H1 (cell line): ENCODE results near the gene SEMA3D. TPM values are rescaled to one million over a fixed set of nuclear protein-coding genes. Genes with fewer than 3 reads are reported as not detected.

Source experiments
- CTCF ChIA-PET: fragments of 300-600 bp; sonication (Branson Sonifier 250); formaldehyde crosslinking; loops from one replicate; lab custom pipeline; 2021; ENCODE audit not compliant: partially characterized antibody; lab: Charles Lee
- POLR2A ChIA-PET: fragments of 300-600 bp; sonication (Branson Sonifier 250); formaldehyde crosslinking; loops from one replicate; lab custom pipeline; 2021; ENCODE audit warnings: inconsistent platforms; ENCODE audit not compliant: partially characterized antibody; lab: Charles Lee
- DNase-seq, 2 experiments: peaks; one replicate each; pipeline versions ENCODE4 v3.0.0 to v3.0.0-alpha.2; 2010 to 2022; ENCODE audit warnings: low spot score in 2 of 2, low read depth in 1 of 2, mixed read lengths in 1 of 2
- FAIRE-seq: peaks from 2 replicates; lab custom pipeline; 2011; peaks lifted over from hg19 to GRCh38; lab: Jason Lieb, UNC
- H2AFZ ChIP-seq: 2 replicates; pipeline ENCODE4 v1.8.1; 2012; ENCODE audit warnings: low read length, inconsistent platforms
- H2AK5ac ChIP-seq: 2 replicates; pipeline ENCODE4 v1.6.1; 2013; ENCODE audit warnings: low read depth, low read length
- H2BK120ac ChIP-seq: replicated peaks from 2 replicates; pipeline ENCODE3; 2013; ENCODE audit warnings: low read depth, low read length, inconsistent platforms
- H2BK12ac ChIP-seq: 2 replicates; pipeline ENCODE4 v1.6.1; 2013; ENCODE audit warnings: low read depth, low read length
- H2BK15ac ChIP-seq: 2 replicates; pipeline ENCODE4 v1.6.1; 2013; ENCODE audit warnings: low read length
- H2BK20ac ChIP-seq: 2 replicates; pipeline ENCODE4 v1.6.1; 2013; ENCODE audit warnings: low read length
- H2BK5ac ChIP-seq: 2 replicates; pipeline ENCODE4 v1.6.1; 2013; ENCODE audit warnings: low read depth, low read length
- H3K14ac ChIP-seq: 2 replicates; pipeline ENCODE4 v1.6.1; 2013; ENCODE audit warnings: inconsistent platforms; ENCODE audit not compliant: insufficient read length
- H3K18ac ChIP-seq: 2 replicates; pipeline ENCODE4 v1.6.1; 2013; ENCODE audit warnings: low read length; ENCODE audit errors: extremely low read depth
- H3K23ac ChIP-seq: 2 replicates; pipeline ENCODE4 v1.6.1; 2013; ENCODE audit warnings: inconsistent platforms; ENCODE audit not compliant: insufficient read length
- H3K23me2 ChIP-seq: 2 replicates; pipeline ENCODE4 v1.6.1; 2013; ENCODE audit warnings: low read depth, low read length
- H3K27ac ChIP-seq: 2 replicates; pipeline ENCODE4 v1.6.1; 2011; ENCODE audit warnings: low read depth, low read length, inconsistent platforms
- H3K27me3 ChIP-seq, 4 experiments: replicated peaks in 1 of 4; 1 replicate in 1 of 4; 2 replicates in 3 of 4; pipeline versions ENCODE4 v1.6.1 to v1.8.1; 2011 to 2013; ENCODE audit warnings: low read length in 3 of 4, mild to moderate bottlenecking in 3 of 4, inconsistent platforms in 2 of 4, mixed read lengths in 2 of 4, moderate library complexity in 1 of 4; ENCODE audit not compliant: control insufficient read depth in 3 of 4, insufficient read depth in 3 of 4; ENCODE audit errors: extremely low read depth in 1 of 4
- H3K36me3 ChIP-seq, 4 experiments: 2 replicates each; pipeline versions ENCODE4 v1.6.1 to v1.8.1; 2011 to 2013; ENCODE audit warnings: mild to moderate bottlenecking in 4 of 4, low read length in 3 of 4, moderate library complexity in 2 of 4, control low read depth in 1 of 4, inconsistent platforms in 1 of 4; ENCODE audit not compliant: insufficient read depth in 4 of 4, control insufficient read depth in 2 of 4
- H3K4ac ChIP-seq: replicated peaks from 2 replicates; pipeline ENCODE3; 2013; ENCODE audit warnings: low read length, low read depth, mixed read lengths, inconsistent platforms; ENCODE audit not compliant: insufficient read length
- H3K4me1 ChIP-seq, 4 experiments: replicated peaks in 1 of 4; 1 replicate in 1 of 4; 2 replicates in 3 of 4; pipeline versions ENCODE4 v1.6.1 to v1.8.1; 2011 to 2013; ENCODE audit warnings: low read length in 3 of 4, inconsistent platforms in 2 of 4, mixed read lengths in 1 of 4; ENCODE audit not compliant: insufficient read depth in 4 of 4, control insufficient read depth in 3 of 4
- H3K4me2 ChIP-seq, 2 experiments: 2 replicates each; pipeline versions ENCODE4 v1.6.1 to v1.8.1; 2011 to 2013; ENCODE audit warnings: low read depth in 2 of 2, low read length in 2 of 2, control low read depth in 1 of 2, inconsistent platforms in 1 of 2, mild to moderate bottlenecking in 1 of 2; ENCODE audit not compliant: insufficient read depth in 1 of 2
- H3K4me3 ChIP-seq, 4 experiments: fragments of 200-600, 300-600 bp in 1 of 4; sonication (generic), shearing (Covaris generic), sonication (Bioruptor Twin) in 1 of 4; 2 replicates each; pipeline versions ENCODE4 v1.5.1 to v1.8.1; 2011 to 2016; ENCODE audit warnings: low read length in 4 of 4, low read depth in 3 of 4, control low read depth in 2 of 4, inconsistent platforms in 2 of 4, mild to moderate bottlenecking in 2 of 4, mixed read lengths in 1 of 4, moderate library complexity in 1 of 4; ENCODE audit not compliant: insufficient read depth in 2 of 4; ENCODE audit errors: extremely low read depth in 1 of 4
- H3K56ac ChIP-seq: replicated peaks from 2 replicates; pipeline ENCODE3; 2013; ENCODE audit warnings: low read depth, mild to moderate bottlenecking, mixed read lengths, low read length, inconsistent platforms; ENCODE audit not compliant: insufficient read length
- H3K79me1 ChIP-seq: 2 replicates; pipeline ENCODE4 v1.6.1; 2013; ENCODE audit warnings: low read depth, low read length, control low read depth
- H3K79me2 ChIP-seq, 2 experiments: 2 replicates each; pipeline versions ENCODE4 v1.6.1 to v1.8.1; 2012 to 2013; ENCODE audit warnings: low read length in 2 of 2, mild to moderate bottlenecking in 2 of 2, inconsistent platforms in 1 of 2; ENCODE audit not compliant: insufficient read depth in 2 of 2, control insufficient read depth in 1 of 2
- H3K9ac ChIP-seq, 4 experiments: replicated peaks in 1 of 4; 1 replicate in 1 of 4; 2 replicates in 3 of 4; pipeline versions ENCODE4 v1.6.1 to v1.8.1; 2011 to 2013; ENCODE audit warnings: low read depth in 3 of 4, low read length in 3 of 4, control low read depth in 2 of 4, mild to moderate bottlenecking in 2 of 4, moderate library complexity in 2 of 4, inconsistent platforms in 1 of 4; ENCODE audit errors: extremely low read depth in 1 of 4
- H3K9me3 ChIP-seq, 2 experiments: 2 replicates each; pipeline versions ENCODE4 v1.6.1 to v1.8.1; 2012 to 2013; ENCODE audit warnings: mild to moderate bottlenecking in 2 of 2, moderate library complexity in 2 of 2, control low read depth in 1 of 2, inconsistent platforms in 1 of 2, low read depth in 1 of 2, low read length in 1 of 2, mixed read lengths in 1 of 2; ENCODE audit not compliant: insufficient read depth in 2 of 2
- H4K20me1 ChIP-seq, 2 experiments: replicated peaks in 1 of 2; 2 replicates each; pipeline versions ENCODE3 to v1.8.1; 2011 to 2013; ENCODE audit warnings: inconsistent platforms in 2 of 2, low read length in 2 of 2, mild to moderate bottlenecking in 1 of 2; ENCODE audit not compliant: insufficient read depth in 2 of 2, control insufficient read depth in 1 of 2
- H4K5ac ChIP-seq: 2 replicates; pipeline ENCODE4 v1.6.1; 2013; ENCODE audit warnings: low read length, low read depth, mixed read lengths, inconsistent platforms; ENCODE audit not compliant: insufficient read length
- H4K8ac ChIP-seq: 2 replicates; pipeline ENCODE4 v1.8.0; 2013; ENCODE audit warnings: mild to moderate bottlenecking, moderate library complexity, low read length, inconsistent platforms; ENCODE audit not compliant: insufficient read depth; ENCODE audit errors: extremely low read depth
- H4K91ac ChIP-seq: replicated peaks from 2 replicates; pipeline ENCODE3; 2013; ENCODE audit warnings: low read length, mixed read lengths, inconsistent platforms; ENCODE audit not compliant: insufficient read length
- MAFK ChIP-seq: IDR thresholded peaks from 2 replicates; pipeline ENCODE4 v1.6.1; 2012; ENCODE audit warnings: low read depth, mild to moderate bottlenecking, improper control_type of control experiment, low read length
- POU5F1 ChIP-seq: IDR thresholded peaks from 2 replicates; pipeline ENCODE4 v1.6.1; 2011; ENCODE audit warnings: low read depth, mild to moderate bottlenecking, low read length, moderate library complexity
- WGBS, 2 experiments: shearing (Covaris generic) in 1 of 2; methylation state at CpG; one replicate each; pipeline versions ENCODE4 v1.1.6 to v1.1.7; 2013 to 2015; ENCODE audit warnings: low lambda C conversion rate in 2 of 2, mixed read lengths in 2 of 2, inconsistent platforms in 1 of 2, low coverage in 1 of 2, missing lambda C conversion rate in 1 of 2; ENCODE audit not compliant: insufficient replicate concordance in 2 of 2, insufficient coverage in 1 of 2, insufficient read length in 1 of 2; ENCODE audit errors: extremely low coverage in 1 of 2, missing lambda C conversion rate in 1 of 2; 5-methylcytosine and 5-hydroxymethylcytosine counted together
- polyA plus RNA-seq, 7 experiments: library from polyadenylated mRNA; depleted of rRNA in 3 of 7; stranded (reverse) in 5 of 7; unstranded in 2 of 7; fragments of >200 nt in 5 of 7; fragments of 200-250 nt in 2 of 7; gene quantifications; 1 replicate in 5 of 7; 2 replicates in 1 of 7; 4 replicates in 1 of 7; pipeline versions ENCODE4 v1.2.1 to v1.2.3, GENCODE V29; 2011 to 2013; ENCODE audit warnings: missing spikeins in 2 of 7, mixed read lengths in 2 of 7
- total RNA-seq: library from RNA; stranded (reverse); fragmentation: NEBNext Ultra II Directional; extraction: Animal tissue kit (Norgen Biotek cat#: 25700); gene quantifications from 2 replicates; pipeline ENCODE4 v1.2.1, GENCODE V29; 2021

Gene SEMA3D
- total and polyA plus RNA-seq, 2 of the 8 experiments (the other 6 are each of a cell fraction or from before 2014, with no cell fraction given) = 1.6 to 3.5 TPM

DNA sequence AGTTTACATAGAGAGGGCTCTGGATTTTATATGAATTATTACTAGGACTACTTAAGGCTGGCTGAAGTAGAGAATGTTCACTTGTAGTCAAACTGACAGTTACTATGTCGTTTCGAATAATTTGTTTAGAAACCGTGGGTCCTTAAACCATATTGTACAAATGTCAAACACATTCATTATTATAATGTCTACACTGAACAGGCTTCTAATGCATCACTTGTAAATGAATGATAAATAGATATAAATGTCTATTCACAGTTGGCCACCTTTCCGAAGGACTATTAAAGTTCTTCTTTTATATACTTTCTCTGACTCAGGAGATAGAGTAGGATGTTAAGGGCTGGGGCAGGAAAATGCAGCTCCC is 95.3 kb downstream of the SEMA3D start:
- POLR2A ChIA-PET = no interaction called here
- no peak for DNase-seq

More for the DNA sequence above, 95.3 kb downstream of the SEMA3D start:
- H4K5ac ChIP-seq = no peak overlapping the region
- no peak overlapping the region for H2AK5ac ChIP-seq
- H3K27me3 ChIP-seq = no peaks in the 10 kb centered on the region
- no peaks in the 10 kb centered on the region for H3K79me1 ChIP-seq
- no peaks in the 10 kb centered on the region for H3K23me2 ChIP-seq
- no peak overlapping the region for H2AFZ ChIP-seq
- H3K9me3 ChIP-seq = no peaks in the 10 kb centered on the region
- WGBS, 2 experiments = 92% methylated on average over 4 of the region's 4 CpGs; no CpG with 5 or more reads in 1 of the 2 experiments
- H3K18ac ChIP-seq = no peak overlapping the region
- no peak overlapping the region for H3K4ac ChIP-seq
- H3K4me1 ChIP-seq = no peaks in the 10 kb centered on the region
- H2BK5ac ChIP-seq = no peak overlapping the region
- no peak overlapping the region for H2BK20ac ChIP-seq
- no peak overlapping the region for H3K23ac ChIP-seq
- H3K14ac ChIP-seq = no peak overlapping the region
- CTCF ChIA-PET = no interaction called here
- H4K8ac ChIP-seq = no peak overlapping the region
- no peak overlapping the region for H2BK15ac ChIP-seq
- no peak overlapping the region for H3K27ac ChIP-seq
- no peak for TF ChIP-seq POU5F1
- TF ChIP-seq MAFK = no peak
- H2BK120ac ChIP-seq = no peak overlapping the region
- FAIRE-seq = no peak
- no peak overlapping the region for H3K4me3 ChIP-seq
- no peak overlapping the region for H3K56ac ChIP-seq
- H3K9ac ChIP-seq = no peak overlapping the region
- no peak overlapping the region for H2BK12ac ChIP-seq
- H3K4me2 ChIP-seq = no peak overlapping the region
- H4K91ac ChIP-seq = no peak overlapping the region
- no peaks in the 10 kb centered on the region for H4K20me1 ChIP-seq
- no peaks in the 10 kb centered on the region for H3K36me3 ChIP-seq
- no peaks in the 10 kb centered on the region for H3K79me2 ChIP-seq
